K562 (cell line): ENCODE measurements around the gene ACOX2. TPM values are rescaled to one million over a fixed set of nuclear protein-coding genes. Genes with fewer than 3 reads are reported as not detected.

ENCODE experiments used
- ATAC-seq: fragments of 200-7000 bp; cut with Tn5 transposase; 3 replicates; pipeline ENCODE4 v1.9.1; 2020; ENCODE audit warnings: moderate library complexity
- BruUV-seq: library from RNA; stranded (reverse); fragments of 400-500 nt; replicated peaks from 2 replicates; lab custom pipeline; 2021; lab: Mats Ljungman, UMichigan
- CTCF ChIA-PET: fragments of 300-600 bp; formaldehyde crosslinking; extraction: SDS; loops from one replicate; lab custom pipeline; 2021; ENCODE audit warnings: low intra/inter-chr PET ratio; lab: Yijun Ruan, JAX
- POLR2A ChIA-PET: fragments of 300-600, 350-650 bp; sonication (Branson Sonifier 250); formaldehyde crosslinking; extraction: SDS; loops from one replicate; lab custom pipeline; 2021; ENCODE audit warnings: antibody characterized with exemption, inconsistent platforms; lab: Yijun Ruan, JAX
- DNase-seq, 4 experiments: peaks; one replicate each; pipeline versions ENCODE4 v3.0.0 to v3.0.0-alpha.2; 2011 to 2018; ENCODE audit warnings: low spot score in 3 of 4, mixed read lengths in 3 of 4; ENCODE audit errors: extremely low read depth in 1 of 4
- FAIRE-seq: peaks from 2 replicates; lab custom pipeline; 2011; peaks lifted over from hg19 to GRCh38; lab: Jason Lieb, UNC
- H2AFZ ChIP-seq: 2 replicates; pipeline ENCODE4 v1.6.0; 2011; ENCODE audit warnings: low read depth, low read length, control low read depth, inconsistent platforms
- H3K27ac ChIP-seq: fragments of 200-600 bp; 3 replicates; pipeline ENCODE4 v1.8.0; 2011; ENCODE audit warnings: low read depth, mild to moderate bottlenecking, control low read depth, inconsistent platforms, low read length, moderate library complexity, mixed read lengths; ENCODE audit errors: extremely low read depth
- H3K27me3 ChIP-seq, 2 experiments: fragments of 300-600 bp in 1 of 2; 2 replicates in 1 of 2; 3 replicates in 1 of 2; pipeline versions ENCODE4 v1.6.0 to v1.8.0; 2011; ENCODE audit warnings: inconsistent platforms in 2 of 2, low read length in 2 of 2, mild to moderate bottlenecking in 1 of 2, mixed read lengths in 1 of 2, moderate library complexity in 1 of 2; ENCODE audit not compliant: control insufficient read depth in 2 of 2, insufficient read depth in 2 of 2
- H3K36me3 ChIP-seq: fragments of 300-600 bp; 3 replicates; pipeline ENCODE4 v1.8.0; 2011; ENCODE audit warnings: mild to moderate bottlenecking, low read length, inconsistent platforms; ENCODE audit not compliant: control insufficient read depth, insufficient read depth
- H3K4me1 ChIP-seq, 2 experiments: fragments of 200-600 bp in 1 of 2; replicated peaks in 1 of 2; 2 replicates in 1 of 2; 3 replicates in 1 of 2; pipeline versions ENCODE4 v1.5.1 to v1.8.0; 2011; ENCODE audit warnings: inconsistent platforms in 2 of 2, low read length in 2 of 2, mild to moderate bottlenecking in 1 of 2, mixed read lengths in 1 of 2, moderate library complexity in 1 of 2; ENCODE audit not compliant: control insufficient read depth in 2 of 2, insufficient read depth in 2 of 2
- H3K4me2 ChIP-seq: 2 replicates; pipeline ENCODE4 v1.6.1; 2011; ENCODE audit warnings: low read length, control low read depth, inconsistent platforms, mixed read lengths; ENCODE audit not compliant: insufficient read depth
- H3K4me3 ChIP-seq: fragments of 200-600 bp; sonication (generic), shearing (Covaris generic); 2 replicates; pipeline ENCODE4 v1.5.1; 2016; ENCODE audit warnings: control low read depth, inconsistent platforms
- H3K79me2 ChIP-seq: fragments of 200-600 bp; 3 replicates; pipeline ENCODE4 v1.8.0; 2011; ENCODE audit warnings: low read length, inconsistent platforms; ENCODE audit not compliant: control insufficient read depth, insufficient read depth
- H3K9ac ChIP-seq, 2 experiments: 2 replicates each; pipeline versions ENCODE4 v1.6.0 to v1.6.1; 2011; ENCODE audit warnings: low read depth in 2 of 2, low read length in 2 of 2, control low read depth in 1 of 2, inconsistent platforms in 1 of 2, mild to moderate bottlenecking in 1 of 2, mixed read lengths in 1 of 2; ENCODE audit not compliant: insufficient read depth in 1 of 2
- H3K9me1 ChIP-seq: one replicate; pipeline ENCODE4 v1.6.0; 2011; ENCODE audit warnings: inconsistent platforms, mild to moderate bottlenecking, low read length, moderate library complexity; ENCODE audit not compliant: control insufficient read depth, insufficient read depth
- H3K9me3 ChIP-seq: replicated peaks from 2 replicates; pipeline ENCODE4 v1.5.1; 2011; ENCODE audit warnings: low read depth, low read length, inconsistent platforms; ENCODE audit not compliant: control insufficient read depth, insufficient read depth
- H4K20me1 ChIP-seq: replicated peaks from 2 replicates; pipeline ENCODE4 v1.6.1; 2011; ENCODE audit warnings: low read length, inconsistent platforms, mixed read lengths; ENCODE audit not compliant: control insufficient read depth, insufficient read depth
- CREM ChIP-seq: IDR thresholded peaks from 2 replicates; pipeline ENCODE4 v1.6.1; 2014; ENCODE audit warnings: antibody characterized with exemption, low read depth
- E2F3 ChIP-seq: fragments of 250-450 bp; sonication (Bioruptor Pico); IDR thresholded peaks from 2 replicates; pipeline ENCODE4 v1.4.0; 2020; ENCODE audit warnings: mild to moderate bottlenecking
- FOXK2 ChIP-seq, 2 experiments: fragments of 450-650 bp; IDR thresholded peaks in 1 of 2; conservative IDR thresholded peaks in 1 of 2; 2 replicates each; pipeline ENCODE4 v1.6.1; 2016; ENCODE audit warnings: low read depth in 2 of 2, mild to moderate bottlenecking in 1 of 2
- POLR2H ChIP-seq: IDR thresholded peaks from 2 replicates; pipeline ENCODE4 v1.6.1; 2016; ENCODE audit warnings: missing genetic modification characterization, low read depth, mild to moderate bottlenecking, control low read depth, missing compliant biosample characterization, moderate library complexity
- RBM22 ChIP-seq: fragments of 200-400 bp; formaldehyde crosslinking; IDR thresholded peaks from 2 replicates; pipeline ENCODE4 v1.6.1; 2018; ENCODE audit warnings: low read length, low read depth; ENCODE audit not compliant: poor library complexity, severe bottlenecking
- RUNX1 ChIP-seq: sonication (generic); IDR thresholded peaks from 2 replicates; pipeline ENCODE4 v1.6.1; 2016; ENCODE audit warnings: antibody characterized with exemption, low read depth
- ZKSCAN1 ChIP-seq: fragments of 150-350 bp; IDR thresholded peaks from 2 replicates; pipeline ENCODE4 v1.6.1; 2016; ENCODE audit warnings: low read depth, low read length
- ZNF780A ChIP-seq: fragments of 250-450 bp; sonication (Bioruptor Pico); IDR thresholded peaks from 2 replicates; pipeline ENCODE4 v1.5.0; 2021; ENCODE audit warnings: mild to moderate bottlenecking
- WGBS: fragments of 100-300 bp; shearing (Covaris generic); methylation state at CpG from one replicate; pipeline ENCODE4 v1.1.6; 2016; ENCODE audit warnings: low coverage, mixed read lengths; ENCODE audit not compliant: insufficient coverage; ENCODE audit errors: missing lambda C conversion rate; 5-methylcytosine and 5-hydroxymethylcytosine counted together
- in situ Hi-C: fragments of 300-500 bp; cut with MboI; formaldehyde crosslinking; loops from 4 replicates; pipeline ENCODE4 v1.15.0; 2018; ENCODE audit warnings: inconsistent platforms, mixed read lengths
- intact Hi-C: fragments of 100-400 bp; cut with micrococcal nuclease; formaldehyde crosslinking; loops from 2 replicates; pipeline ENCODE4 v1.14.2; 2022
- polyA plus RNA-seq, 8 experiments: library from polyadenylated mRNA; depleted of rRNA in 4 of 8; stranded (reverse) in 5 of 8; unstranded in 3 of 8; fragments of >200 nt; fragmentation: Nextera tagmentation in 2 of 8; fragmentation: Illumina TruSeq in 1 of 8; extraction: Ambion mirVana in 2 of 8; extraction: Trizol in 1 of 8; gene quantifications; 2 replicates each; pipeline versions ENCODE4 v1.2.1 to v1.2.3, GENCODE V29; 2011 to 2014; ENCODE audit warnings: inconsistent platforms in 1 of 8, missing spikeins in 1 of 8
- total RNA-seq, 7 experiments: library from RNA; depleted of rRNA in 6 of 7; stranded (reverse); fragments of >200 nt in 6 of 7; fragmentation: Illumina TruSeq in 2 of 7; extraction: Trizol in 2 of 7; gene quantifications; 2 replicates each; pipeline versions ENCODE4 v1.2.1 to v1.2.3, GENCODE V29; 2011 to 2021; ENCODE audit warnings: low replicate concordance in 1 of 7

The ACOX2 gene
- total and polyA plus RNA-seq, 9 of the 15 experiments (the other 6 are each of a cell fraction or from before 2014, with no cell fraction given), result 0.15 TPM; not detected in 8

- in situ Hi-C loops (no loop called here), intact Hi-C loops (no loop called here)
- peaks cover 2 to 43% of the 10 kb centered on the region in 2 experiments; a peak in 3 of 5 replicates for H3K27me3 ChIP-seq
- H2AFZ ChIP-seq, result no peak overlapping the region
- TF ChIP-seq ZNF780A (no peak), RBM22 (no peak), POLR2H (tag) (no peak), CREM (no peak), E2F3 (no peak), FOXK2 (conservative IDR thresholded peaks at IDR 0.05 in 1 of 2, IDR thresholded peaks at IDR 0.05 in 1 of 2; ENCODE audit: low read depth in 2 of 2) (no peak), RUNX1 (no peak), ZKSCAN1 (no peak)
- H3K9me3 ChIP-seq, result no peaks in the 10 kb centered on the region
- FAIRE-seq (no peak), ATAC-seq (no peak), DNase-seq (no peak)
- H3K36me3 ChIP-seq, result no peaks in the 10 kb centered on the region
- CTCF ChIA-PET, result no interaction called here
- H3K9me1 ChIP-seq, result no peaks in the 10 kb centered on the region
- POLR2A ChIA-PET, result no interaction called here
- WGBS, result 0% methylated on average over 6 of the region's 8 CpGs
- H3K27ac ChIP-seq, result no peak overlapping the region
- H3K79me2 ChIP-seq, result no peaks in the 10 kb centered on the region
- no TSS peak for BruUV-seq
- H4K20me1 ChIP-seq, result no peaks in the 10 kb centered on the region
- H3K4me2 ChIP-seq, result no peak overlapping the region
- H3K4me1 ChIP-seq, result no peaks in the 10 kb centered on the region
- H3K4me3 ChIP-seq, result no peak overlapping the region
- H3K9ac ChIP-seq, result no peak overlapping the region
These were observed 39.1 kb upstream of the ACOX2 start for GRCh38 chr3:58575971-58576652.
